ENCODE data around the gene SECISBP2L.

The SECISBP2L gene

DNA sequence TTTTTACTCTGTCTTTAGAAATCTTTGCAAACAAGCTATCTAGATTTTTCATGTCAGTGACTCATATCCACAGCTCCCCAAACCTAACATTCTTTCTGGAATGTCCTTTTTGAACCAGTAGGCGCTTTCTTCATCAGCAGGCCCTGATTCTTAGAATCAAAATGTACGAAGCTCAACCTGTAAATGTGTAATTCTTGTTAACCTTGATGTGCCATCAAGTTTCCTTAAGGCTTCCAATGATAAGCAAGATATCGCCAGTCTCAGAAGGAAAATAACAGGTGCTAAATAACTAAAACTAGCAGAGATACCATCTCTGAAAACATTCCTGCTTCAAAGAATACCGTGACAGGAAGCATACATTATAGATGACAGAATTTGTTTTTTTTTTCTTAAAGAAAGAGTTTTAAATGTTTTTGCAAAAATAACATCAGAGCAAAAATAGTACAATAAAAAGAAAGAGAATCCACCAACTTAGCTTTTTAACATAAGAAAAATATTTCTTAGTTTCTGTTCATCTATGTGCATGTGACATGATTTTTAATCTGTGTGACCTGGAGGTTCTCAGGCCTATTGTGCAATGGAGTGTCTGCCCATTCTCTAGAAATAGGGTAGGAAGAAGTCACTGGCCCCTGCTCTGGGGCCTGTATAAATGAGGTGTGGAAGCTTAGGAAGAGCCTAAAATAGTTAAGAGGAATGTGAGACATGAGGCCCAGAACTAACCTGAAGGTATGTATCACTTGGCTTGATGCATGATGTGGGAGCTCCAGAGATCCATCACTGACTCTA lies 14.7 kb upstream of the SECISBP2L start:
- no peak for DNase-seq (ENCODE audit: low read depth)

DNA sequence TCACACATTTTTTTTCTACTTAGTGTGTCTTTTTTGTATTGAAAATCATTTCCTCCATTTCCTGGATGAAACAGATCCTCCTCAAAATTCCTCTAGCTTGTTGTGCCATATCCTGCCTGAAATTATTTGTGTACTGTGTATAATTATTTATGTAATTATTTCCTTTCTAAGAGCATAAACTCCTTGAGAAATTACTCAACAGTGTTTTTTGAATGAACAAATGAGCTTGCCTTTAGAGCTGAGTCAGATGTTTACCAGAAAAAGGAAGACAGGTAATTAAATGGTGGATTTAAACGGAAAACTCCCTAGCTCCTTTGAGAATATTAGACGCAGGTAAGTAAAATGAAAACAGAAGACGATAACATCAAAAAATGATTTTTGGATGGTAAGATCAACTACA lies 13.2 kb upstream of the SECISBP2L start:
- no peak for DNase-seq (ENCODE audit: low read depth)

DNA sequence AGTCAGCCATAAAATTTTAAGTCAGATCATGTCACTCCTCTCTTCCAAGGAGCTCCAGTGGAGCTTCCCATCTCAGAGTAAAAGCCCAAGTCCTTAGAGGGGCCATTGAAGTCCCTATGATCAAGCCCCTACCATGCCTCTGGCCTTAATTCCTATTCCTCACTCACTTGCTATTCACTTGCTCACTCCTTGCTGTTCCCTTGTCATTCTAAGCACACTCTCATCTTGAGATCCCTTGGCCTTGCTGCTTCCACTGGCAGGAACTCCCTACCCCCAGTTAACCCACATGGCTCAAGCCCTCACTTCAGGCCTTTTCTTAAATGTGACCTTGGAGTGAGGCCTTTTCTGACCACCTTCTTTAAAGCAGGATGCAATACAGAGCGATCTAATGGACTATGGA lies 12.3 kb upstream of the SECISBP2L start:
- DNase-seq (ENCODE audit: low read depth), result no peak

DNA sequence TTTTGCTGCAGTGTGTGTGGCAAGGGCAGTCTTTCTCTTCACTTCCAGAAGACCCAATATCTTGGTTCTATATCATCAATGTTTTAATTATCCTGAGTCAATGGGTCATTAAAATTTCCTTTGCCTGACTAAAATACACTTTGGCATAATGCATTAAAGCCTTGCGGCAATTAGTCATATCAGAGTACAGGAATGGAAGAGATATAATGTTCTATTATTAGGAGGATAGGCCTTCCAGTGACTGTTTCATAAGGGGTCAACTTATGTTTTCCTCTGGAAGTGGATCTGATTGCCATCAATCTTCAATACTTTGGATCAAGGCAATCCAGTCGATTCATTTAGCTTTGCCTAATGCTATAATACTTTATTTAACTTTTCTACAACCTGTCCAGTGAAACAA lies 9.4 kb upstream of the SECISBP2L start:
- DNase-seq (ENCODE audit: low read depth), result no peak

DNA sequence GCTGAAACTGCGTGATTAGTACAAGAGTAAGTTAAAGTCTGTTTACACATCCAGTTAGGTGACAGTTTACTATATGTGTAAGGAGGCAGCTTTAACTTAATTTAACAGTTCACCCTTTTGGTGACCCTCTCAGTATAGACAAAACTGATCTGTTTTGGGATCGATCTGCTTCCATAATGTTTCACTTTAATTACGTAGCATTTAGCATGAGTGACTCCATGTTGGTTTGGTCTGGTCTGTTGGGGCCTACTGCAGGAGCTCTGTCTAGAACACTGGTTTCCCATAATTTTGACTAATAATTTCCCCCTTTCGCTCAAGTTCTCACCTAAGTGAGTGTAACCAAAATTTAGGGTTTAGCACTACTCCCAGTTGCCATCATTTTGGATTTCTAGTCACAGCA lies 6.4 kb upstream of the SECISBP2L start:
- DNase-seq (ENCODE audit: low read depth), result no peak

DNA sequence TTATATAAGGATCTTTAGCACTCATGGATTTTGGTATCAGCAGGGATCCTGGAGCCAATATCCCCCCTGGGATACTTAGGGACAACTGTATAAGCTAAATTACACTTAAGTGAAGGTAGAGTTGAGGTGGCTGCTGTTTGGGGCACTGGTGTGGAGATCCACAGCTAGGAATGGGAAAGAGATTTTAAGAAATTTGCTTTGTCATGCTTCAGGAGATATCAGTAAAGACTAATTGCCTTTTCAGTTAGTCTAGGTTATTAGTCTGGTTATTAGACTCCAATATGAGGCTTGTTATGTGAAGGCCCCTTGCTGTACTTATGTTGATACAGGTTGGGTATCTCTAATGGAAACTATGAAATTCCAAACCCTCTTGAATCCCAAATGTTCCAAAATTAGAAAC lies 1.2 kb upstream of the SECISBP2L start:
- DNase-seq (ENCODE audit: low read depth), result no peak

DNA sequence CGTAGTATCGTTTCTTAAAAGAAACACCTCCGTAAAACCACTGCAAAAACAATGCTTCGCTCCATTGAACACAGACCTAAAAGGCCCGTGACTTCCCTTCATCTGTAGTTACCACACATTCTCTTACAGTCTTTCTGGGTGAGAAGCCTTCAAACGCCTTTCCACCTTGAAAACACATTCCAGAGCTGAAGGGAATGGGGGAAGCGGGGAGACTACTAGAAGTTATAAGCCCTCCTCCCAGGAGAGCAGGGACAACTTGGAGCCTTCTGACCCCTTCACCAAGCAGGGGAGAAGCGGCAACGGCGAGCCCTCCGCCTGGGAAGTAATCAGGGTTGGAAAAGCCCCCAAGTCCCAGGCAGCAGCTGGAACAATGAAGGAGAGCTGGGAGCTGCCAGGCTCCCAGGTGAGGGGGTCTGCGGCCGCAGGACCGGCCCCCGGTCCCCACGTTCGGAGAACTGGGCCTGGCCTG lies 461 bp downstream of the SECISBP2L start:
- no peak for DNase-seq (ENCODE audit: low read depth)

DNA sequence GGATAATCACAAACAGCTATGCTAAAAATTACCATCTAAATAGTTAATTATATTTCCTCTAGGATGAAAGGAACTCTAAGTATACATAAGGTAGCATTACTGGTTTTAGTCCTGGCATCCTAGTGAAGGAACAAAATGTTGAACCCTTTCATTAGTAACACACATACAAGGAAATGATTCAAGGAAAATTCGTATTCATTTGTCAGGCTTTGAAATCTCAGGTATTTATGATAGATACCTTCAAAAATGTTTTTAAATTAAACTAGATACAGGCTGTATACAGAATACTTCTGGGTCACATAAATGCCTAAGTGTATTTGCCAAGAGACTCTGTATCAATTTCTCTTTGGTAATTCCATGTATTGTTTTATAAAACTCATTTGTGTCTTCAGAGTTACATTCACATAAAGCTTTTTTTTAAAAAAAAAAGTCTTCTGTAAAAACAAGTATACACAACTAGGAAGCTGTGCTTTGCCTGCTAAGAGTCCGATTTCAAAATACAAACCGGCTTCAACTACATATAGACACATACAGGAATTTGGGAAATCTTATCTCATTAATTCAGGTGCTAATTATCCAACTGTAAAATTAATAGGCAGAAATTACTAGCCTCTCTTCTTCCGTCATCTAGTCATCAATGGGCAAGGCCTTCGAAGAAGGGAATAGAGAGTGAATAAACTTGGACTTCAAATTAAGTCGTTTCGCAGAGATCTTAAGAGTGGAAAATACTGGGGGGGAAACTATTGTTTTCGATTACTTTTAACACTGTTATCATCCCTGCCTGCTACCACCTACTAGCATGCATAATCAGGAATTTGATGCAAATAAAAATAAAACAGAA lies 1.3 kb downstream of the SECISBP2L start:
- no peak for DNase-seq (ENCODE audit: low read depth)

DNA sequence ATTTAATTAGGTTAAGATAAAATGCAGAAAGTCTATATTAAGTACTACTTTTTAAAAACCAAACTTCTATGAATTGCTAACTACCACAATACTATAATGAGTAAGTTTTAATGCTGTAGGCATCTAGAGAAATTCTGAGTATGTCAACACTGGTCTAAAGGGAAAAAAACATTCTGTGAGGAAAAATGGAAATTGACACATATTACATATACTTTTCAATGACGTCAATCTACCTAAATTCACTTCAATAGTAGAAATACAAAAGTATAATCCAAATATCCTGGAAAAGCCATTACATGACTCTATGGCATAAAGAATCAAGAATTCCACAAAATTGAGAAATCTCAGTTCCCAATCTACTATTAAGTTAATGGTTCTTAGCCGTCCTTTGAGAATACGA lies 2.2 kb downstream of the SECISBP2L start:
- DNase-seq (ENCODE audit: low read depth), result no peak

DNA sequence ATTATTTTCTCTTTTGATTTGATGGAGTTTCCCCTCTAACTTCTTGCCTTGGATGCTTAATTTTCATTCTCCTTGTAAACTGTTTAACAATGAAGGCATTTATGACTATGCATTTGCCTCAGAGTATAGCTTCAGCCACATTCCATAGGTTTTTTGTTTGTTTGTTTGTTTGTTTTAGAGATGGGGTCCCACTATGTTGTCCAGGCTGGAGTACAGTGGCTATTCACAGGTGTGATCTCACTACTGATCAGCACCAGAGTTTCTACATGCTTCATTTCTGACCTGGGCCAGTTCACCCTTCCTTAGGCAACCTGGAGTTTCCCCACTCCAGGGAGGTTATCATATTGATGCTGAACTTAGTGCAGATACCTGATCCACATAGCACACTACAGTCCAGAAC lies 4.1 kb downstream of the SECISBP2L start:
- DNase-seq (ENCODE audit: low read depth), result no peak

DNA sequence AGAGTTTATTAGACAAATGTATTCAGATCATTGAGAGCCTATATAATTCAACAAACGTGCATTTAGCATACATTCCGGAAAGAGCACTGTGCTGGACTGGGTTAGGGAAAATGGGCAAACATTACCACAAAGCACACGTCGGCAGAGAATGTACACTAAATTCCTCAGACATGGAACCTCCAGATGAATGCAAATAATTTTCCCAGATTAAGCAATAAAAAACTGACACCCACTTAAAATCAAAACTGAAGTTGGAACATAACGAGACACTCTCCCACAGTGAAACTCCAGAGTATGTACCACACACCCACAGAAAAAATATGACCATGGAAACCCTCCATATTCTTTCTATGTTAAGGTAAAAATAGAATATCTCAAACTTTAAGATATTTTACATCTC lies 4.8 kb downstream of the SECISBP2L start:
- no peak for DNase-seq (ENCODE audit: low read depth)

DNA sequence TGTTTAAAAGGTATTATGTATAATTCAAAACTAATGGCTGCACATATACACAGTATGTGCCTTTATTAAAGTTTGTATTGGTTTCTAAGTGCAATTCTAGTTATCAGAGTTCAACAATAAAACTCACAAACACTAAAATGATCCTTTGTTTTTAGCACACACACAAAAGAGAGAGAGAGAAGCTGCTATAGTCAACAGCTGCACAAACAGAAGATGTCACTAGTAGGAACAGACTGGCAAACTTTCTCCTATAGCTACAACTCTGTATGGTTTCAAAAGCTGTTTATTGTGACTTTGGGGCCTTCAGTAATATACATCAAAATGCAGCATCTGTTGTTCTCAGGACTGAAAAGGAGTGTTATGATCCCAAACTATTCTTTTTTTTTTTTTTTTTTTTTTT lies 6.1 kb downstream of the SECISBP2L start:
- DNase-seq (ENCODE audit: low read depth), result no peak

DNA sequence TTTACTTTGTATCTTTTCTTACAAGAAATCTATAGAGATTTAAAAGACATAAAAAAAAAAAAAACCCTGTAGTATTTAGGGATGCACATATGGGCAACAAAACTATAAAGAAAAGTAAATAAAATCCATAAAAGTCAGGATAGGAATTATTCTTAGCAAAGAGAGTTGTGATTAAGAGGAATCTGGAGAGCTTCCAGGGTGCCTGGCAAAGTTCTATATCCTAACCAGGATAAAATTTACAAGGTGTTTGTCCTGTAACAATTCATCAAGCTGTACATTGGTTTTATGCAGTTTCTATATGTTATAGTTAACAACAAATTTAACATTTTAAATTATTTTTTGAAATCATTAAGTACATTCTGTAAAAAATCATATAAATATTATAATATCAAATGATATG lies 7.9 kb downstream of the SECISBP2L start:
- DNase-seq (ENCODE audit: low read depth), result no peak

DNA sequence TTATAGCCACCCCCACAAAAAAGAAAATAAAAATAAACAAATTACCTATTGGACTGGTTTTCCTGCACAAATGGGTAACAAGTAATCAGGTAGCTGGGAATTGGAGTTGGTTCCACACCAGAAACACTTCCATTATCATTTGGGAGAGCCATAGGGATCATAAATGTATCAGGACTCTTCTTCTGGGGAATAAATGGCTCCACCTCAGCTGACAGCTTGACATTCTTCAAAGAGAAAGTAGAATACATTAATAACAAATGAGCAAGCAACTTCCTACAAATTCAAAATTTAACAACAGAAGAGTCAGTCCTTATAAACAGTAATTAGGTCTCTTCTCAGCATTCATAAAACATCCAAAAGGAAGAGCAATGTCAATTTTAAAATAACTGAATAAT lies 8.7 kb downstream of the SECISBP2L start:
- no peak for DNase-seq (ENCODE audit: low read depth)

DNA sequence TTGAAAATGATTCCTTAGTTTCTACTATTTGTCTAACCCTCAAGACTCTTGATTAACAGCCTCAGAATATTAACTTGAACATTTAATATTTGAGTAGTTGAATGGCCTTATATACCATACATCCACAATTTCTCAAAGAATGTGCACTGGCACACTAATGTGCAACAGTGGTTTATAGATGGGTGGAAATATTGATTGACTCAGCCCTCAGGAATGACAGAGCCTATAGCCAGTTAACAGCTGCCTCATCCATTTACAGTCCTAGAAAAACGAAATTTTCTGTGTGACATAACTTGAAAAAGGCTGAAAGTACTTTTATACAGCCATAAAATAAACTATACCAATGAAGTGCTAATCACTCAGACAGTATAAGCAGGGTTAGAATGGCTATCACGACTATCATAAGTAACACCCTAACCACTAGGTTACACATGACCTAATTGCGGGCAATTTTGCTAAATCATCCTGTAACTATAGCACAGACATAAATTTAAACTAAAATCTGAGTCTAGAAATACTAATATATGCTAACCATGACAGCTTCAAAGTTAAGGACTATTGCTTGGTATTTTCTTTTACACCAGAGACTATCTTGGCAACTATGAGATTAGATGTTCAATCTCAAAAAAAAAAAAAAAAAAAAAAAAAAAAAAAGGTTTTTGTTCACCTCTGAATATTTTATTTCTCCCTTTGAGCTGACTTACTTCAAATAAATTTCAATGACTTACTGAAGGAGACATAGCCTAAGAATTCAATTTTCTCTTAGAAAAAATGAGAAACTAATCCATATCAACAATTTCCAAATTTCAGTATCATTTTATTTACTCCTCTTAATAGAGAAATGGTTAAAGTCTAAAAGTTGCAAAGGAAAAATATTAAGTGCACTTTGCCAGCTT lies 9.3 kb downstream of the SECISBP2L start:
- DNase-seq (ENCODE audit: low read depth), result peak; percentile 80

DNA sequence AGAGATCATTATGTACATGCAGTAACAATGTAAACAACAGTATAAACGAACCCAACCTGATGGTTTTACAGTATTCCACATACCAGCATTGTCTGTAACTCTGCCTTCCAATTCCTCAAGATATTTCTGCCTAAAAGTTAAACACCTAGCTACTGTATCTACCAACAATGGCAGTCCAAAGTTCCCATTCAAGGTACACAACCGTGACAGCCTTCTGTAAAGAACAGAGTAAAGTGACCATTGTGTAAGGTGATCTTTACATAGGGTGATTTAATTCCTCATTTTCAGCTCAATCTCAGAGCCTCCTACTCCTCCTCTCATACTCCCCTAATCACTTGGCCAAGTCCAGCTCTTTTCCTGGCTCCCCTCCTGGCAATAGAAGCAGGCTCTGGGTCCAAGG lies 10.4 kb downstream of the SECISBP2L start:
- no peak for DNase-seq (ENCODE audit: low read depth)

DNA sequence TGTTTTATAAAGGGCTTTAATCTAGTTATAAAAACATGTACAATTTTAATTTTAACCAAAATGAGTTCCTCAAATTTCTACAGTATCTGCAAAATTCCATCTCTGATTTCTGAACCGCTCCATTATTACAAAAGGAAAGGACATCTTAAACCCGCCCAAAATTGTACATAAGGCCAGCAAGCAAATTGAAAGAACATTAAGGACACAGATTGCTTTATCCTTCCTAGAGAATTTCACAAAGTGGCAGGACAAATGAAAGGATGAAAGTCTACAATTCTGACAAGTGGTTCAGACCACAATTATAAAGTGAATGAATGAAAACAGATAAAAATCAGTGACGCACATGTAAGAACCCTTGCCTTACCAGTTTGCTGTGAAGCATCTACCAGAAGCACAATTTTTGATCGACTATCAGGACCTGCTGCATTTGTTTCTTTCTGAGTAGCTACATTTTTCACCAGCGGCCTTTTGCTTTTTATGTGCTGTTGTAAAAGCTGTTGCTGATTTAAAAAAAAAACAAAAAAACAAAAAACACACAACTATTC lies 13.6 kb downstream of the SECISBP2L start:
- DNase-seq (ENCODE audit: low read depth), result no peak

DNA sequence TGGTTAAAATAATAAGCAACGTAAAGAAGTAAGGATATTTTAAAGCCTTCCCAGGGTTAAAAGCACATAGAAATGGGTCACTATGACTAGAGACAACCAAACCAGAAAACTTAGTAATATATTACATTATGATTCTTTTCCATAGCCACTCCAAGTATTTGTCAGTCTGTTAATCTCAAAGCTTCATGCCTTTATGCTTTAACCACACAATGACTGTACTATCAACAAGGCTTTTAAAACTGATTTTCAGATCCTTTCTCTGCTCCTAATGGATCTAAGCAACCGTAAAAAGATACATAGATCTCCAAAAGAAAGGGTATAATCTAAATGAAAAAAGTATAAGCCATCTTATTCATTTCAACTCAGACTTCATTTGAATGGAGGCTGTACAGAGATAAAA lies 14.4 kb downstream of the SECISBP2L start:
- no peak for DNase-seq (ENCODE audit: low read depth)

DNA sequence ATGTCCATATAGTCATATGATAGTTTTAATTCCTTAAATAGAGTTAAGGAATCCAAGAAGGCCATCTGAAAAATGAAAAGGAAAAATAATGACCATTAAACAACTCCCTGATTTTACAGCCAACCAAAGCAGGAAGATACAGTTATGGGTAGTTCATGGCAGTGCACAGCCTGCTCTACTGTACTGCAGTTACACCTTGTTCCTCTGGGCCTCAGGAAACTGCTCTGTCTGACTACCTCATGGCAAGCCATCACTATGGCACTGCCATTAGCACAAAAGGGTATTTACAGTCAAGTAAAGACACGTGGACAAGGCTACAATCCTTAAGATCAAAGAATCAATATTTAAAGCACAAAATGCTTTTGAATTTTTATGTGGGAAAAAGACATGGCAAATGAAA lies 19.5 kb downstream of the SECISBP2L start:
- DNase-seq (ENCODE audit: low read depth), result no peak

DNA sequence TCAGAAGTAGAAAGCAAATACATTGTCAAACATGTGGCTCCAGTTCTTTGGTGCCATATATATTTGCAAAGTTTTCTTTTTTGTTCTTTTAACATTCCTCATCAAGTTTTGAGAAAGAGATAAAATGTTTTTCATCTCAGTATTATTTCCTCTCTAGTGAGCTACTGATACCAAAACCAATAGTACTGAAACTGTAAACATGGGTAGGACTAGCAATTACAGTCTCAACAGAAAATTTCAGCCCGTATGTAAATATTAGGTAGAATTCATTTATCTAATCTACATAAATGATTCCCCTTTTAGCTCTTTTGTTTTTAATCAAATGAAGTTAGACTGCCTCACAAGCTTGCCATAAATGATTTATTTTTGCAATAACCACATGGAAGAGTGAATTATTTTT lies 21.4 kb downstream of the SECISBP2L start:
- no peak for DNase-seq (ENCODE audit: low read depth)

DNA sequence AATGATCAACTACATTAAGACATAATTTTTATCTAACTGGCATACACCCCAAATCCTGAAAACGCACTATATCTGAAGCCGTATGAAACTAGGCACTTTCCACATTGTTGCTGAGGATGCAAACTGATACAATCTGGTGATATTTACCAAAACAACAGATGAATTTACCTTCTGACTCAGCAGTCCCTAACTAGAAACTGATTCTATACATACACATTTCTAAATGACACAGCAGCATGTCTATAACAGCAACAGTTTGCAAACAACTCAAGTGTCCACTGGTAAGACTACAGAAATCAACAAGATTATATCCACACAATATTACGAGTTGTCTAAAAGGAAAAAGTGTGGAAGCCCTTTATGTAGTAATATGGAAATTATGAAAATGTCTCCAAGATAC lies 22.9 kb downstream of the SECISBP2L start:
- no peak for DNase-seq (ENCODE audit: low read depth)

DNA sequence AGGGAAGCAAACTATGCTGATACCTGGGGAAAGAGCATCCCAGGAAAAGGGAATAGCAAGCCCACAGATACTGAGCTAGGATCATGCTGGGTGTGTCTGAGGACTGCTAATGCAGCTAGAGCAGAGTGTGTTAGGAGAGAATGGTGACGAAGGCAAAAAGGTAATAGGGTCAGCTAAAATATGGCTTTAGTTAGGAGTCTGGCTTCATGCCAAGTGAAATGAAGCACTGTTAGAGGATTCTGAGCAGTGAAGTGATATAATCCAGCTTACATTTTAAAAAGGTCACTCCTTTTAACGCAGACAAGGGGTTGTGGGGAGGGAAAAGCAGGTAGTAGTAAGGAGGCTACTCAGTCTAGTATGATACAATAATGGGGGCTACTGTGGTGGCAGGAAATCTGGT lies 30.4 kb downstream of the SECISBP2L start:
- no peak for DNase-seq (ENCODE audit: low read depth)

All from HS-5 (cell line).